Measurements from ENCODE around the gene FOXA1. TPM values are rescaled to one million over a fixed set of nuclear protein-coding genes. Genes with fewer than 3 reads are reported as not detected.

The FOXA1 gene
- total RNA-seq, 1 donor from 2014 or later, result 0.11 TPM

DNA sequence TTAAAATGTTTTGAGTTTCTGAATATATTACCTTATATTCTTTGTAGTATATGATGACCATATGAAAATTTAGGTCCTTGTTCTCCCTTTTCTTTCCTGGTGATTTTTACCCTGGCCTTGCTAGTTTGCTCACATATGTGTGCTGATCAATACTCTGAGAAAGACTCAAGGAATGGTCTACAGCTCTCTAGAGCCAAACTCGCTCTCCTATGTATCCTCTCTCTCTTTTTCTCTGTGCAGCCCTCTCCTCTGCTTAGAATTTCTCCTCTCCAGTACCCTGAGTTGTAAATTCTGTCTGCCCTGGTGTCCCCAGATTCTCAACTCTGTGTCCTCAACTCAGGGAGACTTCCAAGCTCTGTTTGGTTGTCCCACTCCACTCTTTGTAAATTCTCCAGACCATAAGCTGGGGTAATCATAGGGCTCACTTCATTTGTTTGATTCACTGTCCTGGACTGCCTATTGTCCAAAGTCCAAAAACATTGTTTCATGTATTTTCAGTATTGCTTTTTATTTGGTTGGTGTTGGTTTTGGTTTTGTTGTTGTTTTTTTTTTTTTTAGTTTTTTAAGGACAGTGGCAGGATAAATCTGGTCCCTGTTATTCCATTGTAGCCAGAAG, 41.0 kb downstream of the FOXA1 start:
- Mint-ChIP-seq H3K9me3 (peaks cover 17% of the 10 kb centered on the region), H3K27ac (no peak overlapping the region), H3K27me3 (ENCODE audit: low read depth) (no peaks in the 10 kb centered on the region), H3K4me3 (ENCODE audit: low read depth) (no peak overlapping the region), H3K36me3 (ENCODE audit: low read depth) (no peaks in the 10 kb centered on the region), H3K4me1 (ENCODE audit: low read depth) (no peaks in the 10 kb centered on the region)
- DNase-seq (ENCODE audit: low spot score), result no peak
- intact Hi-C loops (cut with micrococcal nuclease), result no loop called here

DNA sequence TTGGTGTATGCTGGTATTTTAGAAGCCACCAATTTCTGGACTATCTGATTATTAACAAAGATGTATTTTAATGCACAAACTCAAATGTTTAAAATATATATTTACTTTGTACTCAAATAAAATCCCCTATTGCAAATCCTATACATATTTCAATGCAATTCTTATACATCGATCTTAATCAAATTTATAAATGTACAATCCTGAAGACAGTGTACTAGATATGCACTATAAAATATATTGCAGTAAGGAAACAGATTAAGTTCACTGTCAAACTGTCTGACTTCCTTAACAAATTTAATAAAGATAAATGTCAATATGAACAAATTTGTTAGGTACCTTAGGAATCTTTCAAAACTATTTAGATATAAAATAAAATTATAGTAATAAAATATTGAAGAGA, 43.9 kb downstream of the FOXA1 start:
- Mint-ChIP-seq H3K36me3 (ENCODE audit: low read depth) (no peaks in the 10 kb centered on the region), H3K27ac (no peak overlapping the region), H3K27me3 (ENCODE audit: low read depth) (no peaks in the 10 kb centered on the region), H3K4me3 (ENCODE audit: low read depth) (no peak overlapping the region), H3K4me1 (ENCODE audit: low read depth) (no peaks in the 10 kb centered on the region), H3K9me3 (peaks cover 8% of the 10 kb centered on the region)
- intact Hi-C loops (cut with micrococcal nuclease), result no loop called here
- DNase-seq (ENCODE audit: low spot score), result no peak

DNA sequence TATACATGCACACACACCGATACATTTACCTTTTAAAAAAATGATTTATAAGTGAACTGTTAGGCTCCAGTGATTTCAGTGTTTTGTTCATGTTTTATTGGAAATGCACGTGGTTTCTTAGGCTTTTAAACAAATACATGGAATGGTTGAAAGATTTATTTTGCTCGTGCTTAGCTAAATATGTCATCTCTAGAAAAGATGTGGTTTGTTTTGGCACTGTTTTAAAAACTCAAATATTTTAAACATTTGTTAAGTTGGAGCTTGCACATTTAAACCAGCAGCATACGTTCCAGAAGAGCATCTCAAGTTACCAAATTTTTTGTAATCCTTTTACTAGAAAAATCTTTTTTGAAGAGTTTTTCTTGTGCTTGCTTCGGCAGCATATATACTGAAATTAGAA, 44.5 kb downstream of the FOXA1 start:
- intact Hi-C loops (cut with micrococcal nuclease), result no loop called here
- Mint-ChIP-seq H3K36me3 (ENCODE audit: low read depth) (no peaks in the 10 kb centered on the region), H3K27me3 (ENCODE audit: low read depth) (no peaks in the 10 kb centered on the region), H3K4me1 (ENCODE audit: low read depth) (no peaks in the 10 kb centered on the region), H3K9me3 (peaks cover 8% of the 10 kb centered on the region), H3K4me3 (ENCODE audit: low read depth) (no peak overlapping the region), H3K27ac (no peak overlapping the region)
- DNase-seq (ENCODE audit: low spot score), result no peak

DNA sequence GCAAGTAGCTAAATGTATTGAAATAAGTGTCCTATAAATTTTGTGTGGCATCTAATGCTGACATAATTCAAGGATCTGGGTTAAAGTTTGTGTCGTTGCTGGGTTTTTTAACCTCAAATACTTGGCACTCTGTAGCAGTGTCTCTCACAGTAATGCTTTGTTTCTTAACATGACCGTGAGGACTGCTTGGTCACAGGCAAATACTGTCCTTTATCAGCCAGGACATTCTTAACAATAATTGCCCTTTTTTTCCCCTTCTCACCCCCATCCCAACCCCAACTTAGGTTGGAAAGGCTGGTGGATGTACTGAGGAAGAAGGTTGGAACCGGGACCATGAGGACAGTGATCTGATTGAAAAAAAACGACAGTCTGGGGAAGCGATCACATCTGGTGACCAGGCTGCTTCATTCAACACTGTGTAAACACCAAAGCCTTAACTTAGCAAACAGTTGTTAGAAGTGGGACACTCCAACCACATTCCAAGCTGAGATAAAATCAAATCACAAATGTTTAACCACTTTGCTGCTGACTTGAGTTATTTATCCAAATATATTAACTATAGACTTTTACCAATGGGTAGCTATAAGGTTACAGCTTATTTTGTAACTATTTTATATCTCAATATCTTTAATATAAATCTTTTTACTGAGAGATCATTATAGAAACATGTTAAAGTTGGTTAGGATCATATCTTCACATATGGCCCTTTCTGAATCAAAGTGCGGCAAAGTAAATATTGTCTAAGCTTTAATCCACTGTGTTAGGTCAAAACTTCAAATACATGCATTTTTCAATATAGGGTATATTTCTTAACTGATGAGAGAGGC, 48.2 kb downstream of the FOXA1 start:
- H3K27ac Mint-ChIP-seq, result no peak overlapping the region
- intact Hi-C loops (cut with micrococcal nuclease), result no loop called here
- H3K36me3 Mint-ChIP-seq (ENCODE audit: low read depth), result no peaks in the 10 kb centered on the region
- no peak overlapping the region for H3K4me3 Mint-ChIP-seq (ENCODE audit: low read depth)
- no peaks in the 10 kb centered on the region for H3K4me1 Mint-ChIP-seq (ENCODE audit: low read depth)
- no peaks in the 10 kb centered on the region for H3K9me3 Mint-ChIP-seq
- DNase-seq (ENCODE audit: low spot score), result no peak
- no peaks in the 10 kb centered on the region for H3K27me3 Mint-ChIP-seq (ENCODE audit: low read depth)

DNA sequence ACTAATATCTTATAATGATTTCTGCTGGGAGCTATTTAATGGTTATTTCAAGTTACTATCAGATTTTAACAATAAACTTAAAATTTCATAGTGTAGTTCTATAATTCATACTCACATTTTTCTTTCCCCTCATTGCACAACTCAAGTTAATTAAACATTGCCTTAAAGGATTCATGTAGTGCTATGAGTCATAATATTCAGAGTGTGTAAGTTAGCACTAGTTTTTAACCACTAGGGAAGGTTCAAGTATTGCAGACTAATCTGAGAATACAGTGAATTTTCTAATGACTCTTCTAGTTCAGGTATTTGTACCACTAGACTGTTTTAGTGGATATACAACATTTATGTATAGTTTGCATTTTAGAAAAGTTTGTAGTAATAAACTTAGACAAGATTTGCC, 49.9 kb downstream of the FOXA1 start:
- Mint-ChIP-seq H3K9me3 (no peaks in the 10 kb centered on the region), H3K4me3 (ENCODE audit: low read depth) (no peak overlapping the region), H3K36me3 (ENCODE audit: low read depth) (no peaks in the 10 kb centered on the region), H3K4me1 (ENCODE audit: low read depth) (no peaks in the 10 kb centered on the region), H3K27ac (no peak overlapping the region), H3K27me3 (ENCODE audit: low read depth) (no peaks in the 10 kb centered on the region)
- no peak for DNase-seq (ENCODE audit: low spot score)
- intact Hi-C loops (cut with micrococcal nuclease), result no loop called here

DNA sequence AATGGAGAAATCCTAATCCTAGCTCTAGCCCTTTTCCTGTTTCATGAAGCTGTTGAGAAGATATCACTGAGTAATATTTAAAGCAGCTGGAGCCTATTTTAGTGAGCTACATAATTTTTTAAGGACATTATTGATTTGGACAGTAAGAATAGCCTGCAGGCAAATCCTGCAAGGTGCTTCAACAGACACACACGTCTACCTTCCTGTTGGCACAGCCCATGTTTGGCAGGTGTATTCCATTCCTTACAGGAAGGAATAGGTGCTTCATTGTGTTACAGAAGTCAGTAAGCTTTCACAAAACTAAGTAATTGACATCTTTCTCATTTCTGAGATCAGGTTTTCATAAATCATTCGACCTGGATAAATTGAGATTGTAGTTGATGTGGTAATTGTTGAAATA, 50.6 kb downstream of the FOXA1 start:
- Mint-ChIP-seq H3K36me3 (ENCODE audit: low read depth) (no peaks in the 10 kb centered on the region), H3K27me3 (ENCODE audit: low read depth) (no peaks in the 10 kb centered on the region), H3K4me1 (ENCODE audit: low read depth) (no peaks in the 10 kb centered on the region), H3K27ac (no peak overlapping the region), H3K9me3 (peaks cover under 1% of the 10 kb centered on the region), H3K4me3 (ENCODE audit: low read depth) (no peak overlapping the region)
- DNase-seq (ENCODE audit: low spot score), result no peak
- intact Hi-C loops (cut with micrococcal nuclease), result no loop called here

DNA sequence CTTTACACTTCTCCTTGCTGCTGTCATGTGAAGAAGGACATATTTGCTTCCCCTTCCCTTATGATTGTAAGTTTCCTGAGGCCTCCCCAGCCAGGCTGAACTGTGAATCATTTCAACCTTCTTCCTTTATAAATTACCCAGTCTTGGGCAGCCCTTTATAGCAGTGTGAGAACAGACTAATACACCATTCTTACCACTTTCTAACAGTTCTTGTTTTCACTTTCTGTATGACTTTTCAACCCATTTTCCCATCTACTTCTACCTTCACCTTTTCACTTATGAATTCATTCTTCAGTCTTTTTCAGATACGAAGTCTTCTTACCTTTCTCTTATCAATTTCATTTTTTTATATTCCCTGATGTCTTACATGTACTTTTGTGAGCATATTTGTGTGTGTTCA, 55.1 kb downstream of the FOXA1 start:
- H3K27me3 Mint-ChIP-seq (ENCODE audit: low read depth), result no peaks in the 10 kb centered on the region
- H3K27ac Mint-ChIP-seq, result no peak overlapping the region
- no peaks in the 10 kb centered on the region for H3K4me1 Mint-ChIP-seq (ENCODE audit: low read depth)
- intact Hi-C loops (cut with micrococcal nuclease), result no loop called here
- no peaks in the 10 kb centered on the region for H3K36me3 Mint-ChIP-seq (ENCODE audit: low read depth)
- DNase-seq (ENCODE audit: low spot score), result no peak
- H3K4me3 Mint-ChIP-seq (ENCODE audit: low read depth), result no peak overlapping the region
- peaks cover 3% of the 10 kb centered on the region for H3K9me3 Mint-ChIP-seq

Other genes starting within 250 kb of the FOXA1 start
- gene TTC6, start 380 bp upstream of the FOXA1 start, total RNA-seq, result not detected in 2 replicates

Data from activated T-helper 2 cell treated with anti-CD3 and anti-CD28 coated beads, Interferon-gamma antibody, Interleukin-2, Interleukin-4, amounts not matched to agents 10 μg/mL and 5 μg/mL and 100 μg/mL, durations not matched to agents 14 hours and 24 hours and 36 hours (primary cell).